ENCODE results near the gene ASTN2.

The ASTN2 gene

GRCh38 chr9:116479967-116480366 is 934.9 kb downstream of the ASTN2 start:
- Histone ChIP-seq H3K9me3 (replicated peaks; ENCODE audit: insufficient read depth, low read length) (no peaks in the 10 kb centered on the region), H4K20me1 (ENCODE audit: insufficient read depth, low read length) (no peaks in the 10 kb centered on the region), H3K4me1 (ENCODE audit: low read length) (no peaks in the 10 kb centered on the region), H3K27ac (ENCODE audit: low read length) (no peak overlapping the region), H3K9me2 (replicated peaks; ENCODE audit: insufficient read depth, low read length) (no peaks in the 10 kb centered on the region), H3K4me3 (ENCODE audit: low read length) (no peak overlapping the region), H3K27me3 (replicated peaks; ENCODE audit: insufficient read depth, low read length) (no peaks in the 10 kb centered on the region), H3K79me2 (ENCODE audit: low read length) (no peaks in the 10 kb centered on the region), H3K9ac (ENCODE audit: low read length) (no peak overlapping the region), H3K4me2 (ENCODE audit: low read depth, low read length) (no peak overlapping the region), H3K36me3 (replicated peaks; ENCODE audit: insufficient read depth, low read length) (no peaks in the 10 kb centered on the region), H3F3A (ENCODE audit: insufficient read depth, low read length) (no peaks in the 10 kb centered on the region), H2AFZ (ENCODE audit: low read length) (no peak overlapping the region)
- no peak for DNase-seq
- no peak for TF ChIP-seq EZH2 (optimal IDR thresholded peaks at IDR 0.05; ENCODE audit: low read depth, low read length)
- TF ChIP-seq EZH2phosphoT487 (IDR thresholded peaks at IDR 0.05; ENCODE audit: low read length): no peak
- no peak for TF ChIP-seq CTCF (IDR thresholded peaks at IDR 0.05; ENCODE audit: low read length)

DNA sequence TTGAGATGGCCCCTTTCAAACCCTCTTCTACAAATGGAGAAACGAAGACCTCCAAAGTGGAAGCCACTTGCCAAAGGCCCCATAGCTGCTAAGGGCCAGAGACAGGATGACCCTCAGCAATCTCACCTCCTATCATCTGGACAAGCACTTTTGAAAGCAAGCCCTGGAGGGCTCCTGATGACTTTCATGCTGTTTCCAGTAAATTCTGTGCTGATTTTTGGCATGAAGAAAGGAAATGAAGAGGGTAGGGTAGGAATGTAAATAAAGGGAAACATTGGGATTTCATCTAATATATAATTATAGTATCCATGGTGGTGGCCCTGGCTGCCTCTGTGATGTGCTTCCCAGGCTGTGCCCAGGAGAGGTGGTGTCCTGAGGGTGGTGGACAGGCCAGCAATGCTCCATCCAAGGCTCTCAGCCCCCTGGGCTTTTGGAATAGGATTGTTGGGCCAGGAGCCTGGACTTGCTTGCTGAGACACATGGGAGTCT is 935.8 kb downstream of the ASTN2 start:
- Histone ChIP-seq H2AFZ (ENCODE audit: low read length) (no peak overlapping the region), H3F3A (ENCODE audit: insufficient read depth, low read length) (no peaks in the 10 kb centered on the region), H3K36me3 (replicated peaks; ENCODE audit: insufficient read depth, low read length) (no peaks in the 10 kb centered on the region), H3K27me3 (replicated peaks; ENCODE audit: insufficient read depth, low read length) (no peaks in the 10 kb centered on the region), H3K27ac (ENCODE audit: low read length) (no peak overlapping the region), H3K9me3 (replicated peaks; ENCODE audit: insufficient read depth, low read length) (no peaks in the 10 kb centered on the region), H4K20me1 (ENCODE audit: insufficient read depth, low read length) (no peaks in the 10 kb centered on the region), H3K79me2 (ENCODE audit: low read length) (no peaks in the 10 kb centered on the region), H3K9ac (ENCODE audit: low read length) (no peak overlapping the region), H3K9me2 (replicated peaks; ENCODE audit: insufficient read depth, low read length) (no peaks in the 10 kb centered on the region), H3K4me3 (ENCODE audit: low read length) (no peak overlapping the region), H3K4me2 (ENCODE audit: low read depth, low read length) (no peak overlapping the region), H3K4me1 (ENCODE audit: low read length) (no peaks in the 10 kb centered on the region)
- no peak for TF ChIP-seq EZH2phosphoT487 (IDR thresholded peaks at IDR 0.05; ENCODE audit: low read length)
- TF ChIP-seq EZH2 (optimal IDR thresholded peaks at IDR 0.05; ENCODE audit: low read depth, low read length): no peak
- no peak for TF ChIP-seq CTCF (IDR thresholded peaks at IDR 0.05; ENCODE audit: low read length)
- DNase-seq: no peak

DNA sequence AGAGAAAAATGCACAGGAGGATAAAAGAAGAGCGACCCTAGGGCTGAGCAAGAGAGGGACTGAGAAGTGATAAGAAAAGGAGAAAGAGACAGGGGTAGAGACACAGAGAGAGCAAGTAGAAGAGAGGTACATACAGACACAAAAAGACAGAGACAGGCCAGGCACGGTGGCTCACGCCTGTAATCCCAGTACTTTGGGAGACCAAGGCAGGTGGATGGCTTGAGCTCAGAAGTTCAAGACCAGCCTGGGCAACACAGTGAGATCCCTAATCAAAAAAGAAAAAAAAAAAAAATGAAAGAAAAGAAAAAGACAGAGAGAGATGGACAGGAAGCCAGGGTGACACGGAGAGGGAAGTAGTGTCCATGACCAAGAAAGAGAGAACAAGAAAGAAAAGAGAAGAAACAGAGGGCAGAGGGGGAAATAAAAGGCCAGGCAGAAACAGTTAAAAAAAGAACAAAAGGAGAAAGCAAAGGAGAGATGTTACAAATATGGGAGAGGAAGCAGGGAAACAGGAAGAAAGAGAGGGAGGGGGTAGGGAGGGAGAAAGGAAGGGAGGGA is 937.2 kb downstream of the ASTN2 start:
- Histone ChIP-seq H3K27ac (ENCODE audit: low read length) (no peak overlapping the region), H3K9ac (ENCODE audit: low read length) (no peak overlapping the region), H3K79me2 (ENCODE audit: low read length) (no peaks in the 10 kb centered on the region), H3K9me3 (replicated peaks; ENCODE audit: insufficient read depth, low read length) (no peaks in the 10 kb centered on the region), H3K9me2 (replicated peaks; ENCODE audit: insufficient read depth, low read length) (no peaks in the 10 kb centered on the region), H3K27me3 (replicated peaks; ENCODE audit: insufficient read depth, low read length) (no peaks in the 10 kb centered on the region), H3F3A (ENCODE audit: insufficient read depth, low read length) (no peaks in the 10 kb centered on the region), H3K4me2 (ENCODE audit: low read depth, low read length) (no peak overlapping the region), H3K36me3 (replicated peaks; ENCODE audit: insufficient read depth, low read length) (no peaks in the 10 kb centered on the region), H2AFZ (ENCODE audit: low read length) (no peak overlapping the region), H4K20me1 (ENCODE audit: insufficient read depth, low read length) (no peaks in the 10 kb centered on the region), H3K4me1 (ENCODE audit: low read length) (no peaks in the 10 kb centered on the region), H3K4me3 (ENCODE audit: low read length) (no peak overlapping the region)
- no peak for DNase-seq
- TF ChIP-seq EZH2phosphoT487 (IDR thresholded peaks at IDR 0.05; ENCODE audit: low read length) (no peak), CTCF (IDR thresholded peaks at IDR 0.05; ENCODE audit: low read length) (no peak), EZH2 (optimal IDR thresholded peaks at IDR 0.05; ENCODE audit: low read depth, low read length) (no peak)

All from MM.1S (cell line).